PC-9 (cell line): ENCODE data around the gene TTC7B. TPM values are rescaled to one million over a fixed set of nuclear protein-coding genes. Genes with fewer than 3 reads are reported as not detected.

Experiments used
- BruUV-seq: library from RNA; stranded (reverse); fragments of 400-500 nt; replicated peaks from 2 replicates; lab custom pipeline; 2021; lab: Mats Ljungman, UMichigan
- CTCF ChIA-PET: fragments of 300-600 bp; sonication (Branson Sonifier 250); formaldehyde crosslinking; loops from one replicate; lab custom pipeline; 2022; ENCODE audit warnings: antibody characterized with exemption; lab: Charles Lee
- POLR2A ChIA-PET: fragments of 300-600 bp; sonication (Branson Sonifier 250); formaldehyde crosslinking; loops from one replicate; lab custom pipeline; 2022; ENCODE audit warnings: antibody characterized with exemption; ENCODE audit not compliant: unreplicated experiment; lab: Charles Lee
- DNase-seq, 2 experiments: peaks; one replicate each; pipeline versions ENCODE4 v3.0.0 to v3.0.0-alpha.2; 2015 to 2022; ENCODE audit warnings: mixed read lengths in 1 of 2
- H2AFZ ChIP-seq: fragments of 200-600 bp; sonication (generic); 2 replicates; pipeline ENCODE4 v1.8.1; 2017; ENCODE audit warnings: antibody characterized with exemption
- H3F3A ChIP-seq: fragments of 200-600 bp; sonication (generic); 2 replicates; pipeline ENCODE4 v1.8.1; 2017; ENCODE audit warnings: antibody characterized with exemption, mild to moderate bottlenecking, low read depth; ENCODE audit not compliant: insufficient read depth
- H3K27ac ChIP-seq: fragments of 200-600 bp; sonication (generic); 2 replicates; pipeline ENCODE4 v1.6.1; 2016; ENCODE audit warnings: mixed run types
- H3K27me3 ChIP-seq: fragments of 200-600 bp; sonication (generic); 2 replicates; pipeline ENCODE4 v1.6.1; 2016; ENCODE audit warnings: low read depth, mixed run types; ENCODE audit not compliant: insufficient read depth
- H3K36me3 ChIP-seq: fragments of 200-600 bp; sonication (generic); 2 replicates; pipeline ENCODE4 v1.6.1; 2016; ENCODE audit warnings: low read depth, mixed run types
- H3K4me1 ChIP-seq: fragments of 200-600 bp; sonication (generic); replicated peaks from 2 replicates; pipeline ENCODE4 v1.6.1; 2016; ENCODE audit warnings: mixed run types; ENCODE audit not compliant: insufficient read depth
- H3K4me2 ChIP-seq: fragments of 200-600 bp; sonication (generic); 2 replicates; pipeline ENCODE4 v1.6.1; 2017; ENCODE audit warnings: mixed run types
- H3K4me3 ChIP-seq: fragments of 200-600 bp; sonication (generic); 2 replicates; pipeline ENCODE4 v1.6.1; 2016; ENCODE audit warnings: mixed run types
- H3K79me2 ChIP-seq: fragments of 200-600 bp; sonication (generic); 2 replicates; pipeline ENCODE4 v1.6.1; 2017; ENCODE audit warnings: low read depth, mixed run types
- H3K9me2 ChIP-seq: fragments of 200-600 bp; sonication (generic); 2 replicates; pipeline ENCODE4 v1.8.1; 2017; ENCODE audit warnings: mild to moderate bottlenecking; ENCODE audit not compliant: insufficient read depth
- H3K9me3 ChIP-seq: fragments of 200-600 bp; sonication (generic); 2 replicates; pipeline ENCODE4 v1.8.1; 2016; ENCODE audit warnings: low read depth; ENCODE audit not compliant: insufficient read depth
- H4K20me1 ChIP-seq: fragments of 200-600 bp; sonication (generic); 2 replicates; pipeline ENCODE4 v1.8.1; 2017; ENCODE audit not compliant: insufficient read depth
- EZH2 ChIP-seq: fragments of 200-600 bp; sonication (generic); IDR thresholded peaks from 2 replicates; pipeline ENCODE4 v1.8.0; 2017; ENCODE audit warnings: antibody characterized with exemption, low read depth
- intact Hi-C: fragments of 100-400 bp; cut with micrococcal nuclease; formaldehyde crosslinking; loops from one replicate; pipeline ENCODE4 v1.10.0; 2022; ENCODE audit not compliant: unreplicated experiment
- total RNA-seq: library from RNA; stranded (reverse); gene quantifications from 2 replicates; pipeline ENCODE4 v1.2.3, GENCODE V29; 2021
- TF ChIP-seq, protein P1 (sequence below): fragments of 200-600 bp; sonication (generic); conservative IDR thresholded peaks from 2 replicates; pipeline ENCODE4 v1.6.1; 2017; ENCODE audit warnings: mixed run types, antibody characterized with exemption, mild to moderate bottlenecking, moderate library complexity

The TTC7B gene
- total RNA-seq, 1 experiment from 2014 or later = 6.8 TPM

DNA sequence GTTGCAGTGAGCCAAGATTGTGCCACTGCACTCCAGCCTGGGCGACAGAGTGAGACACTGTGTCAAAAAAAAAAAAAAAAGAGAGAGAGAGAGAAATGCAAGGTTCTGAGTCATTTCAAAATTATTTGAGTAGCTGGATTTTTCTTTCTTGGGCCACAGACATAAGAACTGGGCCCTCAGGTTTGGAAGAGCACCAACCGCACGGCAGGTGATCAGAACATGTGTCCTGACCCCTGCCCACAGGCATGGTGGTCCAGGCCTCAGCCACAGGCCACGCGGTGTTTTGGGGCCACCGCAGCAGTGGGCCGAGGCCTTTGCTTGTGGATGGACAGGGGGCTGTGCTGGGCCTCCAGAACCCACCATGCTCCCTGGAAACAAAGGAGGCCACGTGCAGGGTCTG is 292.7 kb downstream of the TTC7B start:
- no peaks in the 10 kb centered on the region for H3K9me2 ChIP-seq
- ChIA-PET POLR2A (no interaction called here), CTCF (no interaction called here)
- H4K20me1 ChIP-seq = no peaks in the 10 kb centered on the region
- H3K4me3 ChIP-seq = no peak overlapping the region
- H3F3A ChIP-seq = no peaks in the 10 kb centered on the region
- H3K36me3 ChIP-seq = no peaks in the 10 kb centered on the region
- H3K4me2 ChIP-seq = no peak overlapping the region
- H3K27me3 ChIP-seq = no peaks in the 10 kb centered on the region
- intact Hi-C loops = loop anchor here (2.0 kb wide), 2 partner anchors 79 to 125 kb away; no protein-coding TSS in a partner anchor
- H3K4me1 ChIP-seq = no peaks in the 10 kb centered on the region
- no TSS peak for BruUV-seq
- peak in 1 of 2 experiments; percentile 47 for DNase-seq
- H3K27ac ChIP-seq = no peak overlapping the region
- H2AFZ ChIP-seq = no peak overlapping the region
- H3K79me2 ChIP-seq = no peaks in the 10 kb centered on the region
- TF ChIP-seq EZH2 = no peak
- TF ChIP-seq, protein P1, sequence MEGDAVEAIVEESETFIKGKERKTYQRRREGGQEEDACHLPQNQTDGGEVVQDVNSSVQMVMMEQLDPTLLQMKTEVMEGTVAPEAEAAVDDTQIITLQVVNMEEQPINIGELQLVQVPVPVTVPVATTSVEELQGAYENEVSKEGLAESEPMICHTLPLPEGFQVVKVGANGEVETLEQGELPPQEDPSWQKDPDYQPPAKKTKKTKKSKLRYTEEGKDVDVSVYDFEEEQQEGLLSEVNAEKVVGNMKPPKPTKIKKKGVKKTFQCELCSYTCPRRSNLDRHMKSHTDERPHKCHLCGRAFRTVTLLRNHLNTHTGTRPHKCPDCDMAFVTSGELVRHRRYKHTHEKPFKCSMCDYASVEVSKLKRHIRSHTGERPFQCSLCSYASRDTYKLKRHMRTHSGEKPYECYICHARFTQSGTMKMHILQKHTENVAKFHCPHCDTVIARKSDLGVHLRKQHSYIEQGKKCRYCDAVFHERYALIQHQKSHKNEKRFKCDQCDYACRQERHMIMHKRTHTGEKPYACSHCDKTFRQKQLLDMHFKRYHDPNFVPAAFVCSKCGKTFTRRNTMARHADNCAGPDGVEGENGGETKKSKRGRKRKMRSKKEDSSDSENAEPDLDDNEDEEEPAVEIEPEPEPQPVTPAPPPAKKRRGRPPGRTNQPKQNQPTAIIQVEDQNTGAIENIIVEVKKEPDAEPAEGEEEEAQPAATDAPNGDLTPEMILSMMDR = no peak
- no peaks in the 10 kb centered on the region for H3K9me3 ChIP-seq

GRCh38 chr14:90522571-90523191 is 293.5 kb downstream of the TTC7B start:
- Histone ChIP-seq H3K27me3 (no peaks in the 10 kb centered on the region), H4K20me1 (no peaks in the 10 kb centered on the region), H3K4me1 (0 out of 2 replicates have a peak, but pooled peaks cover 1% of the 10 kb centered on the region), H3K9me2 (no peaks in the 10 kb centered on the region), H3K27ac (no peak overlapping the region), H2AFZ (no peak overlapping the region), H3K79me2 (no peaks in the 10 kb centered on the region), H3K4me2 (peak overlapping the region; percentile 21; the same call in 1 of the 2 replicates), H3F3A (no peaks in the 10 kb centered on the region), H3K4me3 (no peak overlapping the region), H3K9me3 (no peaks in the 10 kb centered on the region), H3K36me3 (no peaks in the 10 kb centered on the region)
- no TSS peak for BruUV-seq
- intact Hi-C loops = loop anchor here (2.0 kb wide), 2 partner anchors 78 to 124 kb away; no protein-coding TSS in a partner anchor
- POLR2A ChIA-PET = interaction anchor here (0.6 to 0.7 kb wide), 2 partner anchors 79 to 241 kb away, joined by 3 to 4 read pairs; no protein-coding TSS in a partner anchor
- CTCF ChIA-PET = interaction anchor here (0.6 kb wide), 1 partner anchor 194 kb away, joined by 3 read pairs; no protein-coding TSS in a partner anchor
- TF ChIP-seq EZH2 = no peak
- TF ChIP-seq, protein P1 = no peak
- peak; percentile 43 to 70 for DNase-seq

DNA sequence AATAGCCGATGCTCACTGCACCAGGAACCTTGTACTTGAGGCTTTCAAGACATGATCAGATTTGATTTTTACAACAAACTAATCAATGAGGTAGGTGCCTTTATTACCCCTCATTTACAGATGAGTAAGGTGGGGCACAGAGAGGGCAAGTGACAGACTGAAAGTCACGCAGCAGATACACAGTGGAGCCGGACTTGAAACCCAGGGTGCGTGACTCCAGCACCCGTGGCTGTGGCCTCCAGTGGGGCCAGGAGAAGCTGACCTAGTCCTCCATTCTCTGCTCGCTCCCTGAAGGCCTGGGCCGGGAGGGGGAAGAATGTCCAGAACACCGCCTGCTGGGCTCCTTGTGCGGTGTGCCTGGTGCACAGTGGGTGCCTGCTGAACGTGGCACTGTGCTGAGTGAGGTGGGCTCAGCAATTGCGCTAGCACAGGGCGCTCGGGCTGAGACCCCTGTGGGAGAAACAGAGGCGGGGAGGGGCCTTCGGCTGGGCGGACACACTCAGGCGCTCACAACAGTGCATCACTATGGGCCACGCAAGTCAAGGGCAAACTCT is 294.2 kb downstream of the TTC7B start:
- Histone ChIP-seq H3K79me2 (no peaks in the 10 kb centered on the region), H3F3A (no peaks in the 10 kb centered on the region), H3K4me1 (0 out of 2 replicates have a peak, but pooled peaks cover 6% of the 10 kb centered on the region), H3K36me3 (no peaks in the 10 kb centered on the region), H3K9me2 (no peaks in the 10 kb centered on the region), H3K27me3 (no peaks in the 10 kb centered on the region), H2AFZ (no peak overlapping the region), H3K9me3 (no peaks in the 10 kb centered on the region), H4K20me1 (no peaks in the 10 kb centered on the region), H3K4me2 (no peak overlapping the region), H3K4me3 (no peak overlapping the region), H3K27ac (no peak overlapping the region)
- intact Hi-C loops = loop anchor here (2.0 kb wide), 2 partner anchors 77 to 123 kb away; no protein-coding TSS in a partner anchor
- POLR2A ChIA-PET = no interaction called here
- CTCF ChIA-PET = no interaction called here
- no TSS peak for BruUV-seq
- no peak for DNase-seq
- no peak for TF ChIP-seq EZH2
- TF ChIP-seq, protein P1 = no peak
